Fibroblast of pulmonary artery (primary cell): ENCODE results near the gene STX16.

Experiments
- DNase-seq: peaks from one replicate; pipeline ENCODE4 v3.0.0-alpha.2; 2010; ENCODE audit warnings: low read depth
- H3K4me3 ChIP-seq: replicated peaks from 2 replicates; pipeline ENCODE4 v1.5.1; 2011; ENCODE audit warnings: low read depth, mild to moderate bottlenecking, control low read depth, low read length, moderate library complexity
- CTCF ChIP-seq: IDR thresholded peaks from 2 replicates; pipeline ENCODE4 v1.5.1; 2011; ENCODE audit warnings: mild to moderate bottlenecking, control low read depth, low read length, inconsistent platforms; ENCODE audit errors: missing control alignments

STX16 gene

GRCh38 chr20:58670102-58670501 is 19.0 kb downstream of the STX16 start:
- H3K4me3 ChIP-seq: no peak overlapping the region
- no peak for DNase-seq
- no peak for TF ChIP-seq CTCF

GRCh38 chr20:58670659-58671058 is 19.6 kb downstream of the STX16 start:
- H3K4me3 ChIP-seq: no peak overlapping the region
- no peak for DNase-seq
- TF ChIP-seq CTCF: no peak

GRCh38 chr20:58673119-58673518 is 22.0 kb downstream of the STX16 start:
- H3K4me3 ChIP-seq: no peak overlapping the region
- DNase-seq: no peak
- no peak for TF ChIP-seq CTCF

GRCh38 chr20:58675146-58675584 is 24.1 kb downstream of the STX16 start:
- DNase-seq: no peak
- no peak for TF ChIP-seq CTCF
- no peak overlapping the region for H3K4me3 ChIP-seq

- H3K4me3 ChIP-seq: no peak overlapping the region
- DNase-seq: no peak
- TF ChIP-seq CTCF: no peak
Observed at GRCh38 chr20:58675641-58676040, 24.6 kb downstream of the STX16 start.

- no peak for TF ChIP-seq CTCF
Observed at GRCh38 chr20:58676161-58676560, 25.1 kb downstream of the STX16 start.

GRCh38 chr20:58677079-58677604 is 26.1 kb downstream of the STX16 start:
- no peak for DNase-seq
- TF ChIP-seq CTCF: no peak
- no peak overlapping the region for H3K4me3 ChIP-seq

More at GRCh38 chr20:58676161-58676560, 25.1 kb downstream of the STX16 start:
- no peak for DNase-seq
- no peak overlapping the region for H3K4me3 ChIP-seq
